Epithelial cell of proximal tubule (primary cell): Measurements from ENCODE around the gene MDM1. TPM values are rescaled to one million over a fixed set of nuclear protein-coding genes. Genes with fewer than 3 reads are reported as not detected.

ENCODE experiments used
- DNase-seq: peaks from one replicate; pipeline ENCODE4 v3.0.0-alpha.2; 2011; ENCODE audit warnings: low read depth
- H3K4me3 ChIP-seq: 2 replicates; pipeline ENCODE4 v1.5.1; 2011; ENCODE audit warnings: low read depth, mild to moderate bottlenecking, low read length
- CTCF ChIP-seq: conservative IDR thresholded peaks from 2 replicates; pipeline ENCODE4 v1.5.1; 2012; ENCODE audit warnings: low read depth, mild to moderate bottlenecking, low read length
- total RNA-seq: library from RNA; depleted of rRNA; stranded (reverse); fragments of >200 nt; gene quantifications from 2 replicates; pipeline ENCODE4 v1.2.3, GENCODE V29; 2015

MDM1 gene
- total RNA-seq, 1 donor from 2014 or later: 3.9 TPM

GRCh38 chr12:68335462-68335861 lies 3.3 kb upstream of the MDM1 start:
- TF ChIP-seq CTCF: no peak
- no peak overlapping the region for H3K4me3 ChIP-seq
- no peak for DNase-seq

- peak; percentile 51 for TF ChIP-seq CTCF
- no peak for DNase-seq
- no peak overlapping the region for H3K4me3 ChIP-seq
These were observed 2.0 kb upstream of the MDM1 start for GRCh38 chr12:68334132-68334531.

GRCh38 chr12:68332728-68333630 lies 817 bp upstream of the MDM1 start:
- DNase-seq: no peak
- no peak for TF ChIP-seq CTCF

DNA sequence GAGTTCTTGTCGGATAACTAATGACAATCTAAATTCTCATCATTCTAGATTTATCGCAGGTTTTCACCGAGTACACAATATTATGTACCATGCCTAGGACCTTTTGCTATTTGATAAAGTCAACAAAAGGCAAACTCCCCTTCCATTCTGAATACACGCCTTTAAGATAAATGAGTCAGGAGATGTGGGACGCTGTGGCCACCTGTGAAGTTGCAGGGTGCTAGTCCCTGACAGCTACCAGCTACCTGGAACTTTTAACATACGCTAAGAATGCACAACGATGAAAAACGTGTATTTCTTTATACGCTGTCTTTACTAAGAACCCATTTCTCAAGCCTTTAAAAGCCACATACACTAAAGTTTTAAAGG lies 678 bp downstream of the MDM1 start:
- TF ChIP-seq CTCF: no peak
- no peak for DNase-seq
- H3K4me3 ChIP-seq: peak overlapping the region; percentile 74

More at GRCh38 chr12:68332728-68333630, 817 bp upstream of the MDM1 start:
- peak overlapping the region; percentile 74 for H3K4me3 ChIP-seq

DNA sequence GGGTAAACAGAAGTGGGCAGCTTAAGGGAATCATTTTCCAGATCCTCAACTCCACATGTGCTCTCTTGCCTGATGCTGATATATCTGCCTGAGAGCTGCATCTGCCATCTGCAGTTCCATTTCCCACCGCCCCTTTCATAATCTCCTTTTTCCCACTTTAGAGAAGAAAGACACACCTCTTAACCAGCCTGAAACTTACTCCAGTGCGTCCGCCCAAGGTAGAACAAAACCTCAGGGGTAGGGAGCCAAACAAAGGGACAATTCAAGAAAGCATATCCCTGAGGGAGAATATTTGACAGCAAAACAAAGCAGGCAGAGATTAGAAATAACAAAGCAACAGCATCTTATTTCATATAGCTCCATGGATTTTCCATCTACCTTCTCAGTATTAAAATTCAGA lies 4.3 kb downstream of the MDM1 start:
- no peak for DNase-seq
- no peak overlapping the region for H3K4me3 ChIP-seq
- no peak for TF ChIP-seq CTCF

DNA sequence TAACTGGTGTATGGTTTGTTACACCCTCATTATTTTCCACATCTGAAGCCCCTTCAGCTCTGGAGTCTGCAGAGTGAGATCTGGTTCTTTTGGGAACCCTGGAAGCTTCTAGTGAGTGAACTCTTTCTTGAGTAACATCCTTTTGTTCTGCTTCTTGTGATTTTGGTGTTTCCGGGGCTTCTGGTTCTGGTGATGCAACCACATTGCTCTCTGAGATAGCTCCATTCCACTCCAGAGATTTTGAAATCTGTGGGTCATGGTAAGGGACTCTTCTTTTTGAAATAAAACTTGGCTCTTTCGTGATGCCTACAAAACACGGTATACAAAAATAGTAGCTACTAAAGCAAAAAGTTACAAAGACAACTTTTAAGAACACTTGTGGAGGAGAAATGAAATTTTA lies 5.4 kb downstream of the MDM1 start:
- TF ChIP-seq CTCF: no peak
- H3K4me3 ChIP-seq: no peak overlapping the region
- DNase-seq: no peak

- DNase-seq: no peak
- no peak for TF ChIP-seq CTCF
- H3K4me3 ChIP-seq: no peak overlapping the region
These were observed 6.2 kb downstream of the MDM1 start for GRCh38 chr12:68325966-68326365.
